ENCODE data around the gene IGFLR1. TPM values are rescaled to one million over a fixed set of nuclear protein-coding genes. Genes with fewer than 3 reads are reported as not detected.

Gene IGFLR1
- total and polyA plus RNA-seq, 9 of the 15 experiments (the other 6 are each of a cell fraction or from before 2014, with no cell fraction given) = 1.0 to 14.3 (median 4.6) TPM

DNA sequence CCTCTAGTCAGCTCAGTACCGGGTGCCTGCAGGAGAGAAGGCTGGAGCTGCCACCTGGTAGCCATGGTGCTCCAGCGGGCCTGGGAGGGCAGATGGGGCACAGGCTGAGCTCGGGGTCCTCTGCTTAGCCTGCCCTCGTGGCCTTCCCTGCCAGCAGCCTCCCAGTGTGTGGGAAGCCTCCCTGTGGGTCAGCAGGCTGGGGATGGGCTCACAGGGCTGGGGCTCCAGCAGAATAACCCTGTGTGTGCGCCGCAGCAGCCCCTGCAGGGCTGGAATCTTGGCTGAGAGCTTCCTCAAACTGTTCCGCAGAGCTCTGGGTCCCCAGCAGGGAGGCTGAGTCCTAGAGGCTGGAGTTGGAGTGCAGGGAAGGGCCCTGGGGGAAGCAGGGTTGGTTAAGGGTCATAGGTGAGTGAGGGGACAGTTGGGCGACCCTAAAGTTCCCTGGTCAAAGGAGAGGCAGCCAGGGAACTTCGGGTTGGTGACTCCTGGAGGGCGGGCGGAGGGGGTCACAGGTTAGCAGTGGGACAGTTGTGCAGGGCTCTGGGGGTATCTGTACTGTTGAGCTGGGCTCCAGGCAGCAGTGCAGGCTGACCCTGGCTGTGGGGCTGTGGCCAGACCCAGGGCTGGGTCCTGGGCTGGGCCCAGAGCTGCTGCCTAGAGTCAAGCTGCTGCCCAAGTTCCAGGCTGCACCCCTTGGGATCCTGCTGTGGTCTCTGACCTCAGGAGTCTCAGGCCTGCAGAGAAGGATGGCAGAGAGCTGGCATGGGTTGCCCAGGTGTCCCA lies 47.1 kb upstream of the IGFLR1 start:
- ATAC-seq = peak; percentile 14; the same call in 2 of the 3 replicates
- peaks cover 0 to 56% of the 10 kb centered on the region in 2 experiments; a peak in 3 of 5 replicates for H3K4me1 ChIP-seq (replicated peaks in 1 of 2; ENCODE audit: control insufficient read depth in 2 of 2, insufficient read depth in 2 of 2, low read length in 2 of 2)
- H2AFZ ChIP-seq (ENCODE audit: low read depth, low read length) = no peak overlapping the region
- no peak overlapping the region for H3K27ac ChIP-seq (ENCODE audit: extremely low read depth, low read depth, low read length)
- POLR2A ChIA-PET = interaction anchor here (0.6 to 1.3 kb wide), 3 partner anchors 12 to 225 kb away, joined by 3 read pairs; no protein-coding TSS in a partner anchor
- H3K4me2 ChIP-seq (ENCODE audit: insufficient read depth, low read length) = no peak overlapping the region
- intact Hi-C loops (cut with micrococcal nuclease) = no loop called here
- in situ Hi-C loops (cut with MboI) = no loop called here
- H3K9me3 ChIP-seq (replicated peaks; ENCODE audit: control insufficient read depth, insufficient read depth, low read depth, low read length) = no peaks in the 10 kb centered on the region
- no peaks in the 10 kb centered on the region for H3K36me3 ChIP-seq (ENCODE audit: control insufficient read depth, insufficient read depth, low read length)
- no peaks in the 10 kb centered on the region for H3K9me1 ChIP-seq (ENCODE audit: control insufficient read depth, insufficient read depth, low read length)
- H4K20me1 ChIP-seq (replicated peaks; ENCODE audit: control insufficient read depth, insufficient read depth, low read length) = no peaks in the 10 kb centered on the region
- H3K9ac ChIP-seq (ENCODE audit: insufficient read depth in 1 of 2, low read depth in 2 of 2, low read length in 2 of 2) = peak overlapping the region in 1 of 2 experiments; percentile 48; a peak in 1 of 4 replicates
- no TSS peak for BruUV-seq (replicated peaks)
- CTCF ChIA-PET (ENCODE audit: low intra/inter-chr PET ratio) = no interaction called here
- no peak for DNase-seq (ENCODE audit: extremely low read depth in 1 of 4, low spot score in 3 of 4)
- H3K79me2 ChIP-seq (ENCODE audit: control insufficient read depth, insufficient read depth, low read length) = no peaks in the 10 kb centered on the region
- 27% methylated on average over 11 of the region's 11 CpGs for WGBS (ENCODE audit: insufficient coverage, low coverage, missing lambda C conversion rate)
- H3K27me3 ChIP-seq (ENCODE audit: control insufficient read depth in 2 of 2, insufficient read depth in 2 of 2, low read length in 2 of 2) = no peaks in the 10 kb centered on the region
- FAIRE-seq = no peak
- H3K4me3 ChIP-seq = no peak overlapping the region
- peak; percentile 40; the same call in 1 of the 2 replicates for TF ChIP-seq POLR2G (IDR thresholded peaks at IDR 0.05; ENCODE audit: low read depth, low read length)
- TF ChIP-seq ADNP (tag; IDR thresholded peaks at IDR 0.05) = no peak

- Histone ChIP-seq H3K4me1 (replicated peaks in 1 of 2; ENCODE audit: control insufficient read depth in 2 of 2, insufficient read depth in 2 of 2, low read length in 2 of 2) (peaks cover 0 to 60% of the 10 kb centered on the region in 2 experiments; a peak in 3 of 5 replicates), H3K79me2 (ENCODE audit: control insufficient read depth, insufficient read depth, low read length) (no peaks in the 10 kb centered on the region), H3K9me1 (ENCODE audit: control insufficient read depth, insufficient read depth, low read length) (no peaks in the 10 kb centered on the region), H3K9me3 (replicated peaks; ENCODE audit: control insufficient read depth, insufficient read depth, low read depth, low read length) (no peaks in the 10 kb centered on the region), H4K20me1 (replicated peaks; ENCODE audit: control insufficient read depth, insufficient read depth, low read length) (no peaks in the 10 kb centered on the region), H3K27me3 (ENCODE audit: control insufficient read depth in 2 of 2, insufficient read depth in 2 of 2, low read length in 2 of 2) (no peaks in the 10 kb centered on the region), H3K27ac (ENCODE audit: extremely low read depth, low read depth, low read length) (no peak overlapping the region), H3K36me3 (ENCODE audit: control insufficient read depth, insufficient read depth, low read length) (no peaks in the 10 kb centered on the region), H2AFZ (ENCODE audit: low read depth, low read length) (no peak overlapping the region), H3K4me3 (no peak overlapping the region), H3K4me2 (ENCODE audit: insufficient read depth, low read length) (no peak overlapping the region), H3K9ac (ENCODE audit: insufficient read depth in 1 of 2, low read depth in 2 of 2, low read length in 2 of 2) (no peak overlapping the region)
- in situ Hi-C loops (cut with MboI) = no loop called here
- DNase-seq (ENCODE audit: extremely low read depth in 1 of 4, low spot score in 3 of 4) (no peak), FAIRE-seq (no peak), ATAC-seq (no peak)
- WGBS (ENCODE audit: insufficient coverage, low coverage, missing lambda C conversion rate) = 28% methylated on average over 5 of the region's 12 CpGs
- CTCF ChIA-PET (ENCODE audit: low intra/inter-chr PET ratio) = no interaction called here
- POLR2A ChIA-PET = interaction anchor here (1.2 to 1.3 kb wide), 2 partner anchors 11 to 22 kb away, joined by 3 read pairs; no protein-coding TSS in a partner anchor
- BruUV-seq (replicated peaks) = no TSS peak
- intact Hi-C loops (cut with micrococcal nuclease) = no loop called here
- TF ChIP-seq CBX2 (IDR thresholded peaks at IDR 0.05; ENCODE audit: insufficient read depth, low read length, poor library complexity, severe bottlenecking) = no peak
- no peak for TF ChIP-seq TCF3 (CRISPR knock-in tag; IDR thresholded peaks at IDR 0.05)
Observed at GRCh38 chr19:35788205-35788960, 46.1 kb upstream of the IGFLR1 start.
